Sigmoid colon (tissue), 4 donors: ENCODE results near the gene PCGF1.

Experiments
- EP300 ChIP-seq, 4 donors: sonication (generic); formaldehyde crosslinking; IDR thresholded peaks; one replicate each; pipeline ENCODE4 v1.6.1; 2017; ENCODE audit warnings: antibody characterized with exemption in 4 of 4
- POLR2A ChIP-seq, 2 donors: fragments of 450-650 bp; IDR thresholded peaks; one replicate each; pipeline ENCODE4 v1.6.1; 2016; ENCODE audit warnings: antibody characterized with exemption in 2 of 2, mild to moderate bottlenecking in 2 of 2, moderate library complexity in 2 of 2
- TF ChIP-seq, protein P1 (sequence below), 4 experiments: fragments of 450-650 bp in 3 of 4; fragments of 200-600 bp in 1 of 4; IDR thresholded peaks; one replicate each; pipeline ENCODE4 v1.5.1; 2016 to 2019; ENCODE audit warnings: antibody characterized with exemption in 4 of 4, mild to moderate bottlenecking in 3 of 4, moderate library complexity in 2 of 4

DNA sequence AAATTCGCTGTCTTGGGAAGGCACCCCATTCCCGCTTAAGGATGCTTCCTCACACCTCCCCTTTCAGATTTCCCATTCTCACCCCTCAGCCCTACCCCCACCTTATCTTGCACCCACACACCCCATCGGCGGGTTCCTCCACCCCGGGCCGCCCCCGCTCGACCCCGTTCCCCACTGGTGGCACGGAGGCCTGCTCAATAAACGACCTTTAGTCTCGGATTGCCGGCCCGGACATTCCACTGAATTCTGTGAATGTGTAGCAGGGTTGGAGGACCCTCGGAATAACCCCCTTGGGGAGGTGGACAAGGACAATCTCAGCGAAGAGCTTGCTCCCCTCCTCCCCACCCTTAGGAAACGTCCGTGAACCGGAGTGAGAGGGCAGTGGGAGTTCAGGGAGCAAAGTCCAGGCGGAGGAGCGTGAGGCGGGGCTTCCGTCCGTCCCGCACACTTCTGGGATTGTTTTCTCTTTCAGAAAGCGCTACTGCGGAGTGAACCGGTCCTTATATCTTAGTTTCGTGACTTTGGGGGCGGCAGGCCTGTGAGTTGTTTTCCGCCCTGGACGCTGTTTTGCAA is 5.3 kb downstream of the PCGF1 start:
- TF ChIP-seq, protein P1, sequence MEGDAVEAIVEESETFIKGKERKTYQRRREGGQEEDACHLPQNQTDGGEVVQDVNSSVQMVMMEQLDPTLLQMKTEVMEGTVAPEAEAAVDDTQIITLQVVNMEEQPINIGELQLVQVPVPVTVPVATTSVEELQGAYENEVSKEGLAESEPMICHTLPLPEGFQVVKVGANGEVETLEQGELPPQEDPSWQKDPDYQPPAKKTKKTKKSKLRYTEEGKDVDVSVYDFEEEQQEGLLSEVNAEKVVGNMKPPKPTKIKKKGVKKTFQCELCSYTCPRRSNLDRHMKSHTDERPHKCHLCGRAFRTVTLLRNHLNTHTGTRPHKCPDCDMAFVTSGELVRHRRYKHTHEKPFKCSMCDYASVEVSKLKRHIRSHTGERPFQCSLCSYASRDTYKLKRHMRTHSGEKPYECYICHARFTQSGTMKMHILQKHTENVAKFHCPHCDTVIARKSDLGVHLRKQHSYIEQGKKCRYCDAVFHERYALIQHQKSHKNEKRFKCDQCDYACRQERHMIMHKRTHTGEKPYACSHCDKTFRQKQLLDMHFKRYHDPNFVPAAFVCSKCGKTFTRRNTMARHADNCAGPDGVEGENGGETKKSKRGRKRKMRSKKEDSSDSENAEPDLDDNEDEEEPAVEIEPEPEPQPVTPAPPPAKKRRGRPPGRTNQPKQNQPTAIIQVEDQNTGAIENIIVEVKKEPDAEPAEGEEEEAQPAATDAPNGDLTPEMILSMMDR (IDR thresholded peaks at IDR 0.05): no peak
- no peak for TF ChIP-seq EP300 (IDR thresholded peaks at IDR 0.05)
- no peak for TF ChIP-seq POLR2A (IDR thresholded peaks at IDR 0.05)
